DND-41 (cell line): ENCODE measurements around the gene CYP4V2.

Experiments used
- ATAC-seq: fragments of 200-7000 bp; cut with Tn5 transposase; 3 replicates; pipeline ENCODE4 v1.9.1; 2021; ENCODE audit warnings: low read depth; ENCODE audit not compliant: insufficient read depth
- DNase-seq: peaks from one replicate; pipeline ENCODE4 v3.0.0-alpha.2; 2020
- H2AFZ ChIP-seq: 2 replicates; pipeline ENCODE4 v1.6.0; 2012; ENCODE audit warnings: low read depth, low read length
- H3K27ac ChIP-seq: 2 replicates; pipeline ENCODE4 v1.5.1; 2012; ENCODE audit warnings: low read length, inconsistent platforms
- H3K27me3 ChIP-seq: fragments of 200-600 bp; sonication (generic); 2 replicates; pipeline ENCODE4 v1.6.0; 2012; ENCODE audit warnings: low read length, mild to moderate bottlenecking, inconsistent platforms; ENCODE audit not compliant: insufficient read depth, poor library complexity
- H3K36me3 ChIP-seq: 2 replicates; pipeline ENCODE4 v1.5.1; 2012; ENCODE audit warnings: low read length, inconsistent platforms; ENCODE audit not compliant: insufficient read depth
- H3K4me1 ChIP-seq: 2 replicates; pipeline ENCODE4 v1.5.1; 2012; ENCODE audit warnings: mild to moderate bottlenecking, low read length; ENCODE audit not compliant: insufficient read depth
- H3K4me2 ChIP-seq: 2 replicates; pipeline ENCODE4 v1.6.0; 2012; ENCODE audit warnings: mild to moderate bottlenecking, moderate library complexity, low read length, inconsistent platforms; ENCODE audit not compliant: insufficient read depth
- H3K4me3 ChIP-seq, 2 experiments: fragments of 200-600 bp in 1 of 2; shearing (Covaris generic) in 1 of 2; 2 replicates each; pipeline ENCODE4 v1.5.1; 2012 to 2016; ENCODE audit warnings: inconsistent platforms in 2 of 2, low read length in 2 of 2, mild to moderate bottlenecking in 2 of 2, low read depth in 1 of 2, moderate library complexity in 1 of 2
- H3K79me2 ChIP-seq: 2 replicates; pipeline ENCODE4 v1.6.0; 2012; ENCODE audit warnings: low read length, inconsistent platforms; ENCODE audit not compliant: insufficient read depth
- H3K9ac ChIP-seq: 2 replicates; pipeline ENCODE4 v1.6.0; 2012; ENCODE audit warnings: low read depth, mild to moderate bottlenecking, inconsistent platforms, low read length, moderate library complexity
- H3K9me3 ChIP-seq: 2 replicates; pipeline ENCODE4 v1.5.1; 2012; ENCODE audit warnings: low read length, moderate library complexity, mild to moderate bottlenecking, inconsistent platforms; ENCODE audit not compliant: insufficient read depth, severe bottlenecking
- H4K20me1 ChIP-seq: 2 replicates; pipeline ENCODE4 v1.6.0; 2012; ENCODE audit warnings: low read length; ENCODE audit not compliant: insufficient read depth
- EZH2 ChIP-seq: IDR thresholded peaks from 3 replicates; pipeline ENCODE4 v1.6.1; 2012; ENCODE audit warnings: borderline replicate concordance, low read depth, mild to moderate bottlenecking, moderate library complexity, low read length, inconsistent platforms; ENCODE audit not compliant: severe bottlenecking
- TF ChIP-seq, protein P1 (sequence below): IDR thresholded peaks from 2 replicates; pipeline ENCODE4 v1.5.1; 2012; ENCODE audit warnings: borderline replicate concordance, low read length, moderate library complexity, mild to moderate bottlenecking; ENCODE audit not compliant: poor library complexity, severe bottlenecking; ENCODE audit errors: extremely low read depth

Gene CYP4V2

DNA sequence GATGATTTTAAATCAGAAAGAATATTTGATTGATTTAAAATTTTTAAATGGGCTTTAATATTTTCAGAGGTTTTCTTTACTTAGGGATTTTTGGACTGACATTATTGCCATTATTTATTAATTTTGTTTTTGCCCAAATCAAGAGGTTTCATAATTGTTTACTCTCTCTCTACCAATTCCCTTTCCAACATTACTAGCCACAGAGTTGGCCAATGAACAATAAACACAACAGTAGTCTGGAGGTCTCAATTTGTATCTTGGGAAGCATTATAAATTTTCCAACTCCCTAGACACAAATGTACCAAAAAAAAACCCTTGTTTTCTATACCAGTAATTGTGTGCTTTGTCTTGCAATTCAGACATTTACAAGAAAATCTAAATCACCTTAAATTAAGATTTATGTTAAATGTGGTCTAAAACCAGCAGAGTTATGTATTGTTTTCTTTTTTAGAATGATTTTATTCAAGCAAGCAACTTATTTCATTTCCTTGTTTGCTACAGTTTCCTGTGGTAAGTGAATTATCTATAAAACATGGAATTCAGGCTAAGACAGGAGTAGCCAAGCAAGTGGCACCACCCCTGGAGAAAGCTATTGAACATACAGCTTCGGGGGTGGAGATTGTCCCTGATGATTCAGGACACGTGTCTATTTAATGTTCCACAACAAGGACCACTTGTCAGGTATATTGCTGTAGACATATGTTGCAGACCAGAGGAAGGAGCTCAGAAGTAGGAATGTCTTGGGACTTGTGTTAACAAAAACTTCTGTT lies 36.6 kb downstream of the CYP4V2 start:
- Histone ChIP-seq H3K9ac (no peak overlapping the region), H4K20me1 (no peaks in the 10 kb centered on the region), H3K27me3 (no peaks in the 10 kb centered on the region), H3K4me2 (no peak overlapping the region), H3K4me1 (no peaks in the 10 kb centered on the region), H3K9me3 (no peaks in the 10 kb centered on the region), H3K79me2 (no peaks in the 10 kb centered on the region), H3K4me3 (no peak overlapping the region), H3K36me3 (no peaks in the 10 kb centered on the region), H2AFZ (no peak overlapping the region), H3K27ac (no peak overlapping the region)
- TF ChIP-seq, protein P1, sequence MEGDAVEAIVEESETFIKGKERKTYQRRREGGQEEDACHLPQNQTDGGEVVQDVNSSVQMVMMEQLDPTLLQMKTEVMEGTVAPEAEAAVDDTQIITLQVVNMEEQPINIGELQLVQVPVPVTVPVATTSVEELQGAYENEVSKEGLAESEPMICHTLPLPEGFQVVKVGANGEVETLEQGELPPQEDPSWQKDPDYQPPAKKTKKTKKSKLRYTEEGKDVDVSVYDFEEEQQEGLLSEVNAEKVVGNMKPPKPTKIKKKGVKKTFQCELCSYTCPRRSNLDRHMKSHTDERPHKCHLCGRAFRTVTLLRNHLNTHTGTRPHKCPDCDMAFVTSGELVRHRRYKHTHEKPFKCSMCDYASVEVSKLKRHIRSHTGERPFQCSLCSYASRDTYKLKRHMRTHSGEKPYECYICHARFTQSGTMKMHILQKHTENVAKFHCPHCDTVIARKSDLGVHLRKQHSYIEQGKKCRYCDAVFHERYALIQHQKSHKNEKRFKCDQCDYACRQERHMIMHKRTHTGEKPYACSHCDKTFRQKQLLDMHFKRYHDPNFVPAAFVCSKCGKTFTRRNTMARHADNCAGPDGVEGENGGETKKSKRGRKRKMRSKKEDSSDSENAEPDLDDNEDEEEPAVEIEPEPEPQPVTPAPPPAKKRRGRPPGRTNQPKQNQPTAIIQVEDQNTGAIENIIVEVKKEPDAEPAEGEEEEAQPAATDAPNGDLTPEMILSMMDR = no peak
- ATAC-seq = no peak
- DNase-seq = no peak

DNA sequence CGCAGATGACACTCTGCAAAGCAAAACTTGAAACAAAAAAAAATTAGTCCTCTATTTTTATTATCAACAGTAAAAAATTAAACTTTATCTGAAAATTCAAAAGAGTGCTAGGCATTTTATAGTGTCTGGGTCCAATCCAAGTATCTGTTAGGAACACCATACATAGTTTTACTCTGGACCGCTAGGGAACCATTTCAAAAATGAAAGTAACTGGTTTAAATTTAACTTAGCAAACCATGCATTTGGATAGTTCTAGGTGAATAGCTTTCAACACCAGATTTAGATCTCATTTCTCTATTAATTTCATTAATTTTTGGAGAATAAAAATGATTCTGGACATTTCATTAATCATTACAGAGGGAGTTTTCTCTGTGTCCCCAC lies 37.1 kb downstream of the CYP4V2 start:
- no peak for DNase-seq
- H3K79me2 ChIP-seq = no peaks in the 10 kb centered on the region
- no peak overlapping the region for H3K9ac ChIP-seq
- H3K9me3 ChIP-seq = no peaks in the 10 kb centered on the region
- H3K4me3 ChIP-seq = no peak overlapping the region
- no peak overlapping the region for H2AFZ ChIP-seq
- ATAC-seq = no peak
- no peaks in the 10 kb centered on the region for H4K20me1 ChIP-seq
- no peak overlapping the region for H3K4me2 ChIP-seq
- H3K27me3 ChIP-seq = no peaks in the 10 kb centered on the region
- TF ChIP-seq EZH2 = no peak
- TF ChIP-seq, protein P1 = no peak
- H3K27ac ChIP-seq = no peak overlapping the region
- H3K4me1 ChIP-seq = no peaks in the 10 kb centered on the region
- no peaks in the 10 kb centered on the region for H3K36me3 ChIP-seq

DNA sequence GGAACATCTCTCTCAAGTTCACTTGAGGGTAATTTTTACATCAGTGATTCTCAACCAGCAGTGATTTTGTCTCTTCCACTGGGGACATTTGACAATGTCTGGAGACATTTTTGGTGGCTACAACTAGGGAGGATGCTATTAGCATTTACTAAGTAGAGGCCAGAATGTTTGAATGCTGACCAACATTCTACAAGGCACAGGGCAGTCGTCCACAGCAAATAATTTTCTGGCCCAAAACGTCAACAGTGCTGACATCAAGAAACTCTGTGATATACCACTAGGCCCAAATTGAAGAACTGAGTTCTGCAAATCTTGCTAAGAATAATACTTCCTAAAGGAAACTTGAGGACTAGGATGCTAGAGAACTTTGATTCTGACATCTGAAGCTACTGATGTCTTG lies 43.0 kb downstream of the CYP4V2 start:
- no peak for ATAC-seq

More for the DNA sequence above, 43.0 kb downstream of the CYP4V2 start:
- Histone ChIP-seq H4K20me1 (no peaks in the 10 kb centered on the region), H3K27ac (no peak overlapping the region), H3K4me2 (no peak overlapping the region), H3K4me3 (no peak overlapping the region), H3K36me3 (no peaks in the 10 kb centered on the region), H3K4me1 (no peaks in the 10 kb centered on the region), H3K27me3 (no peaks in the 10 kb centered on the region), H3K9ac (no peak overlapping the region), H3K79me2 (no peaks in the 10 kb centered on the region), H3K9me3 (no peaks in the 10 kb centered on the region), H2AFZ (no peak overlapping the region)
- DNase-seq = no peak
- no peak for TF ChIP-seq EZH2
- TF ChIP-seq, protein P1 = no peak
